GM18526 (cell line): Measurements from ENCODE around the gene CFAP46.

ENCODE experiments used
- POLR2A ChIP-seq: IDR thresholded peaks from 3 replicates; pipeline ENCODE4 v1.6.1; 2011; ENCODE audit not compliant: insufficient read length; ENCODE audit errors: extremely low read depth

Gene CFAP46

GRCh38 chr10:132889556-132889955 is 52.8 kb downstream of the CFAP46 start:
- TF ChIP-seq POLR2A = no peak

- TF ChIP-seq POLR2A = no peak
Measured at GRCh38 chr10:132888898-132889490, 53.4 kb downstream of the CFAP46 start.

- no peak for TF ChIP-seq POLR2A
Measured at GRCh38 chr10:132886211-132887099, 55.9 kb downstream of the CFAP46 start.

GRCh38 chr10:132885451-132886210 is 56.7 kb downstream of the CFAP46 start:
- no peak for TF ChIP-seq POLR2A

- no peak for TF ChIP-seq POLR2A
Measured at GRCh38 chr10:132884691-132885271, 57.6 kb downstream of the CFAP46 start.

- TF ChIP-seq POLR2A = no peak
Measured at GRCh38 chr10:132884041-132884440, 58.3 kb downstream of the CFAP46 start.

GRCh38 chr10:132883391-132883881 is 58.9 kb downstream of the CFAP46 start:
- TF ChIP-seq POLR2A = no peak

- TF ChIP-seq POLR2A = no peak
Measured at GRCh38 chr10:132882069-132882951, 60.1 kb downstream of the CFAP46 start.

- no peak for TF ChIP-seq POLR2A
Measured at GRCh38 chr10:132881186-132881920, 61.0 kb downstream of the CFAP46 start.

GRCh38 chr10:132880128-132880981 is 62.0 kb downstream of the CFAP46 start:
- no peak for TF ChIP-seq POLR2A

- no peak for TF ChIP-seq POLR2A
Measured at GRCh38 chr10:132879408-132880127, 62.8 kb downstream of the CFAP46 start.
